ENCODE results near the gene KLHL17.
"Not testable (repeated sequence)": the region's sequence is repeated elsewhere in the genome, so short reads cannot be mapped to it uniquely, and the experiment has no call there.

Gene KLHL17

DNA sequence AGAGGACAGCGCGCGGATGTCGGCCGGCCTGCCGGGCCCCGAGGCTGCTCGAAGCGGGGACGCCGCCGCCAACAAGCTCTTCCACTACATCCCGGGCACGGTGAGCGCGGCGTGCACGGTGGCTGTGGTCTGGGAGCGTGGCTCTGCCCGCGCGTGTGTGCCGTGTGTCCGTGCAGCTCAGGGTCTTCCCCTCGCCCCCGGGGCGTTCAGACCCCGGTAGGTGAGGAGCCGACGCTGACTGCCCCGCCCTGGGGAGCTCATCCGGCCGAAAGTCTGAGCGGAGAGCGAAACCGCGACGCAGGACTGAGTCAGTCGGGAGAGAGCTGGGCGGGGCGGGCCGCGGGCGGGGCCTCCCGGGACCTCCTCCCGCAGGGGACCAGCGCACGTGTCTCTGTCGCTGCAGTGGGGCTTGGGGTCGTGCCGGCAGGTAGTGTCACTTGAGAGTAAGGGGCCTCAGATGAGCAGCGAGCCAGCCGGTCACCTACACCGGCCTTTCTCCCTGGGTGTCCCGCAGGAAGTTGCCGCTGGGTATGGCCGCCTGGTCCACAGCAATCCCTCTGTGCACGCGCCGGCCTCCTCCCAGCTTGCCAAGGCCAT is 6.4 kb downstream of the KLHL17 start:
- DNase-seq (ENCODE audit: extremely low read depth in 1 of 2, low read depth in 1 of 2): peak; percentile 74 to 79

DNA sequence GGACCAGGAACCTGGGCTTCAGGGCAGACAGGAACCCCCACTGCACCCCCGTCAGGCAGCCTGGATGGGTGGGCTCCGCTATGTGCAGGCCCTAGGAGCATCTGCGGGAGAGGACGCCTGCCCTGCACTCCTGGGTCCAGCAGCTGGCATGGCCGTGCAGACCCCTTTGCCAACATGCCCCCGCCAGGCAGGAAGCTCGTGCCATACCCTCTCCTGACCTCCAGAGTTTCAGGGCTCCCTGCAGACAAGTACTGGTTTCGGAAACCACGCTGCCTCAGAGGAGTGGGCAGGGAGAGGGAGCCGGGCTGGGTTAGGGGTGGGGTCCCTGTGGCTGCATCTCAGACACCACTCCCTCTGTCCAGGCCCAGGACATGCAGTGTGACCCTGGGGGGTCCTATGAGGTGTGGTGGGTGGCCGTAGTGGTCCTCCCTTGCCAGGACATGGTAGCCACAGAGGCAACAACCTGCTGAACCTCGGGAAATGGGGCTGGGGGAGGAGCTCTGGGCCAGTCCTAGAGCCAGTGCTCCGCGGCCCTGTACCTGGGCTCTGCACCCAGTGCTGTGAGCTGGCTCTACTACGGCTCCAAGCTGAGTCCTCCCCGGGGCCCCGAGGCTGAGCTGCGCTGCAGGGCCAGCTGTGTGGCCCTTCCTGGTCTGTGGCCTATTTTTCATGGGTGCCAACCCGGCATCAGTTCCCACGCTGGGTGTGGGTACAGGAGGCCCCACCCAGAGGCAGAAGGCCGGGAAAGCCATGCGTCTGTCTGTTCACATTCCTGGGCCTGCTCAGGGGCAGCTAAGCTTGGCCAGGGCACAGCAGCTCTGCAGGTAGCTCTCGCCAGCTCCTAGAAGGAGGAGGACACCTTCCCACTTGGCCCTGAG is 7.3 kb downstream of the KLHL17 start:
- DNase-seq (ENCODE audit: extremely low read depth in 1 of 2, low read depth in 1 of 2): no peak

DNA sequence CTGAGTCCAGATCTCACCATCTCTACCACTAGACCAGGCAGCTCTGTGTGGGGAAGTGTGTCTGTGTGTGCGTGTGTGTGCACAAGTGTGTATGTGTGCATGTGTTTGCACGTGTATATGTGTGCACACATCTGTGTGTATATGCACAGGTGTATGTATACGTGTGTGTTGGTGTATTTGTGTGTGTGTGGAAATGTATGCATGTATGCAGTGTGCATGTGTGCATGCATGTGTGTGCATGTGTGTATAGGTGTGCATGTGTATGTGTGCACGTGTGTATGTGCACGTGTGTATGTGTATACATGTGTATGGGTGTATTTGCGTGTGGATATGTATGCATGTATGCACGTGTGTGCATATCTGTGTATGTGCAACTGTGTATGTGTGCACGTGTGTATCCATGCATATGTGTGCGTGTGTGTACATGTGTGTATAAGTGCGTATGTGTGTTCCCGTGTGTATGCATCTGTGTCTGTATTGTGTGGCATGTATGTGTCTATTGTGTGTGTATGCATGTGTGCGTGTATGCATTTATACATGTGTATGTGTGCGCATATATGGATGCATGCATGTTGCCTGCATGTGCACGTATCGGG is 9.0 kb downstream of the KLHL17 start:
- DNase-seq (ENCODE audit: extremely low read depth in 1 of 2, low read depth in 1 of 2): no peak

DNA sequence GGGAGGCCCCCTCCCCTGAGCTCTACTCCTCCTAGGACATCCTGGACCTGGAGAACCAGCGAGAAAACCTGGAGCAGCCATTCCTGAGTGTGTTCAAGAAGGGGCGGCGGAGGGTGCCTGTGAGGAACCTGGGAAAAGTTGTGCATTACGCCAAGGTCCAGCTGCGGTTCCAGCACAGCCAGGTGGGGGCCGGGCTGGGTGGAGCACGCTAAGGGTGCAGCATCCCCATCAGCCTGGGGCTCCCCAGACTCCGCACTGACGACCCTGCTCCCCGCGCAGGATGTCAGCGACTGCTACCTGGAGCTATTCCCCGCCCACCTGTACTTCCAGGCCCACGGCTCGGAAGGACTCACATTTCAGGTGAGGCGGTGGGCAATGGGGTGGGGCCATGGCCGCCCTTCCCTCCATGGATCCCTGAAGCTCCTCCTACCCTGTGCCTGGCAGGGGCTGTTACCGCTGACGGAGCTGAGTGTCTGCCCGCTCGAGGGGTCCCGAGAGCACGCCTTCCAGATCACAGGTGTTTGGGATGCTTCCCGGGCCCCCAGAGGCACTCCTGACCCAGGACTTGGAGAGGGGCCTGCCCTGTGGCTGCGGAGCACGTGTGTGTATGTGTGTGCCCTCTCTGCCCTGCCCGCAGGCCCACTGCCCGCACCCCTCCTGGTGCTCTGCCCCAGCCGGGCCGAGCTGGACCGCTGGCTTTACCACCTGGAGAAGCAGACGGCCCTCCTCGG is 10.0 kb downstream of the KLHL17 start:
- no peak for DNase-seq (ENCODE audit: extremely low read depth in 1 of 2, low read depth in 1 of 2)

DNA sequence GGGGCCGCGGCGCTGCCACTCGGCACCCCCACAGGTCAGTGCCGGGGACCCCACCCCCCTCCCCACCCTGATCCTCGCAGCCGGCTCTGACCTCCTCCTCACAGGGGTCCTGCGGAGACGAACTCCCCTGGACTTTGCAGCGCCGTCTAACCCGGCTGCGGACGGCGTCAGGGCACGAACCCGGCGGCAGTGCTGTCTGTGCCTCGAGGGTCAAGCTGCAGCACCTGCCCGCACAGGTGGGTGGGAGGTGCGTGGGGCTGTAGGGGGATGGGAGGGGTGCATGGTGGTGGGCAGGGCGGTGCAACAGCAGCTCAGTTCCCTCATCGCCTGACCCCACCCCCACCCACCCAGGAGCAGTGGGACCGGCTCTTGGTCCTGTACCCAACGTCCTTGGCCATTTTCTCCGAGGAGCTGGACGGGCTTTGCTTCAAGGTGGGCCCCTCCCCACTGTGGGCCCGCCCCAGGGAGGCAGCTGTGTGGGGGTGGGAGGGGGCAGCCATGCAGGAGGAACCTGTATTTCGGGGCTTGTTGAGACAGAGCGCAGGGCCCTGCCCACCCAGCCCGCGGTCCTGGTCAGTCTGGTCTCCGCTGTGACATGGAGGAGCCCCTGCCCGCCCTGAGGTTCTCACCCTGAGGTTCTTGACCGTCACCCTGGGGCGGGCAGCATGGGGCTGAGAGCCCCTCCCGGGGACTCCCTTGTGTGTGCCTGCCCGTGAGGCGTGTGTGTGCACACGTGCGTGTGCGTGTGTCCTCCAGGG is 10.8 kb downstream of the KLHL17 start:
- no peak for DNase-seq (ENCODE audit: extremely low read depth in 1 of 2, low read depth in 1 of 2)

DNA sequence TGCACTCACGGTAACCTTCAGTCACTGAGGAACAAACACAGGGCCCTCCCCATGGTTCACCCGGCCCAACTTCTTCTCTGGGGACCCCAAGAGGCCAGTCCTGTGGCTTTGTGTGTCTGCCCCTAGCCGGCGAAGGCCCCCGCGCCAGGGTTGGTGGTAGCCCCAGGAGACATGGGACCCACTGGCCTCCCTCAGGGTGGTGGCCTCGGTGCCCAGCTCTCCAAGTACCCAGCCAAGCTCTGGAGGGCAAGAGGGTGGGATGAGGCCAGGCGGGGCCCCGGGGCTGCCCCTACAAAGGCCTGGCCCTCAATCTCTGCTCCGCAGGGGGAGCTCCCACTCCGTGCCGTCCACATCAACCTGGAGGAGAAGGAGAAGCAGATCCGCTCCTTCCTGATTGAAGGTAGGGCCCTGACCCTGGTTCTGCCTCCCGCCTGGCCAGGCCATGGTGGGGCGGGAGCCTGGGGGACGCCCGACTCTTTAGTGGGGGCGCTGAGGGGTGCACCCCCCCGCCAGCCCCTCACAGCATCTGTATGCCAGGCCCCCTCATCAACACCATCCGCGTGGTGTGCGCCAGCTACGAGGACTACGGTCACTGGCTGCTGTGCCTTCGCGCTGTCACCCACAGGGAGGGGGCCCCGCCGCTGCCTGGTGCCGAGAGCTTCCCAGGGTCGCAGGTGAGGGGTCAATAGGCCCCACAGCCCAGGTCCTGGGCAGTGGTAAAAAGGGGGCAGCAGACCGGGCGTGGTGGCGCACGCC is 11.5 kb downstream of the KLHL17 start:
- DNase-seq (ENCODE audit: extremely low read depth in 1 of 2, low read depth in 1 of 2): no peak

DNA sequence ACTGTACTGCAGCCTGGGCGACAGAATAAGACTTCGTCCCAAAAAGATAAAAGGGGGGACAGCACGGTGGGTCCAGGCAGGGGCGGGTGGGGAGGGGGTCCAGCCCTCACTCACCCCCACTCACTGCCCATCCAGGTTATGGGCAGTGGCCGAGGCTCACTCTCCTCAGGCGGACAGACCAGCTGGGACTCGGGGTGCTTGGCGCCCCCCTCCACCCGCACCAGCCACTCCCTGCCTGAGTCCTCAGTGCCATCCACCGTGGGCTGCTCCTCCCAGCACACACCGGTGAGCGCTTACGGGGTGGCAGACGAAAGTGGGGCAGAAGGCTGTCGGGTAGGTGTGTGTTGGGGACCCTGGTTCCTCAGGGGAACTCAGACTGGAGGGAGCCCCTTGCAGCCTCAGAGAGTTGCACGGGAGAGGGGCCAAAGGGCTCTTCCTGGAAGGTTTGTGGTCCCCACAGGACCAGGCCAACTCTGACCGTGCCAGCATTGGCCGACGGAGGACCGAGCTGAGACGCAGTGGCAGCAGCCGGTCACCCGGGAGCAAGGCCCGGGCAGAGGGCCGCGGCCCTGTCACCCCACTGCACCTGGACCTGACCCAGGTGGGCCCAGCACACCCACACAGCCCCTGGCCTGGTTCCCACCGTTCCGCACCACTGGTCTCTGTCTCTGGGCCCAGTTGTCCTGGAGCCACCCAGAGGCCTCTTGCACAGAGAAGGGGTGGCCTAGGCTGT is 12.5 kb downstream of the KLHL17 start:
- no peak for DNase-seq (ENCODE audit: extremely low read depth in 1 of 2, low read depth in 1 of 2)

DNA sequence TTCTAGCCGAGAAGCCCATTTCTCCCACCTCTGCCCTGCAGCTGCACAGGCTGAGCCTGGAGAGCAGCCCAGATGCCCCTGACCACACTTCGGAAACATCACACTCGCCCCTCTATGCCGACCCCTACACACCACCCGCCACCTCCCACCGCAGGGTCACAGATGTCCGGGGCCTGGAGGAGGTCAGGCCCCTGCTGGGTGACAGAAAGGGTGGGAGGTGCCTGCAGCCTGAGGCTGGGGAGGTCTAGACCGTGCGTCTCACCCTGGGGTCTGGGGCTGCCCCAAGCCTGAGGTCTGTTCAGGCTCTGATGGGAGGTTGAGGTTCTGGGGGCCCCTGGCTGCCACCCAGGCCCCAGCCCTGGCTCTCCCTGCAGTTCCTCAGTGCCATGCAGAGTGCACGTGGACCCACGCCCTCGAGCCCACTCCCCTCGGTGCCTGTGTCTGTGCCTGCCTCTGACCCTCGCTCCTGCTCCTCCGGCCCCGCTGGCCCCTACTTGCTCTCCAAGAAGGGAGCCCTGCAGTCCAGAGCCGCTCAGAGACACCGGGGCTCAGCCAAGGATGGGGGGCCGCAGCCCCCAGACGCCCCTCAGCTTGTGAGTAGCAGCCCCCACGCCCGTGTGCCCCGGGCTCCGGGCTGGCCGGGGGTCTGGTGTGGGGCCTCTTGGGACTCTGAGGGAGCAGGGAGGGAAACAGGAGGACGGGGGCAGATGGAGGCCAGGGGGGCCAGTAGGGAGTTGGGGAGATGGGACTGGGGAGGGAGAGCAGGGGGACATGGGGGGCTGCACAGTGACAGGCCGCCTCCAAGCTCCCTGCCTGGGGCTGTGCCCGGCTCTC is 13.3 kb downstream of the KLHL17 start:
- no peak for DNase-seq (ENCODE audit: extremely low read depth in 1 of 2, low read depth in 1 of 2)

DNA sequence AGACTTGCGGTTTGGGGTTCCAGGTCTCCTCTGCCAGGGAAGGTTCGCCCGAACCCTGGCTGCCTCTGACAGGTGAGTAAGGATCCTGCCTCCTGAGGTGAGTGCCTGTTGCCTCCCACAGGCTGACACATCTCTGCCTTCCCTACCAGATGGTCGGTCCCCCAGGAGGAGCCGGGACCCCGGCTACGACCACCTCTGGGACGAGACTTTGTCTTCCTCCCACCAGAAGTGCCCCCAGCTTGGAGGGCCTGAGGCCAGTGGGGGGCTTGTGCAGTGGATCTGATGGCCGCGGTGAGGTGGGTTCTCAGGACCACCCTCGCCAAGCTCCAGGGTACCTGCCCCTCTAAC is 13.9 kb downstream of the KLHL17 start:
- no peak for DNase-seq (ENCODE audit: extremely low read depth in 1 of 2, low read depth in 1 of 2)

DNA sequence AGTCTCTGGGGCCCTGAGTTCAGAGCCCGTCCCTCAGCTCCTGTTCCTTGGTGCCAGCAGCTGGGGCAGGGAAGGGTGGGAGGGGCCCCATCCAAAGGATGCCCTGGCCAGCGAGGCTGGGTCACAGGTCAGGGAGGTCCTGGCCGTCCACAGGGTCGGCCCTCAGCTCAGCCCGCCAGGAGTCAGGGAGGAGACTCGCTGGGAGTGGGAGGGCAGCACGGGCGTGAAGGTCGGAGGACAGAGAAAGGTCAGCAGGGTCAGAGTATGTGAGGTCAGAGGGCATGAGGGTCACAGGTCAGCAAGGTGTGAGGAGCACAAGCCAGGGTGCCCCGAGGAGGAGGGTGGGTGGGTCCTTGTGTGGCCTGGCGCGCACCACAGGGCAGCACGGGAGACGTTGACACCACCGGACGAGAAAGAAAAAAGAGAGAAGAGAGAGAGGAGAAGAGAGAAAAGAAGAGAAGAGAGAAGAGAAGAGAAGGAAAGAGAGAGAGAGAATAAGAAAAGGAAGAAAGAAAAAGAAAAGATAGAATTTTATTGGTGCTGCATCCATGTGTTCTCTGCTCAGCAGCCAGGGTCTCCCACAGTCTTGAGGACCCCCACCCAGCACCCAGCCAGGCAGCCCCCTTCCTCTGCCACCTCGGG is 14.4 kb downstream of the KLHL17 start:
- no peak for DNase-seq (ENCODE audit: extremely low read depth in 1 of 2, low read depth in 1 of 2)

DNA sequence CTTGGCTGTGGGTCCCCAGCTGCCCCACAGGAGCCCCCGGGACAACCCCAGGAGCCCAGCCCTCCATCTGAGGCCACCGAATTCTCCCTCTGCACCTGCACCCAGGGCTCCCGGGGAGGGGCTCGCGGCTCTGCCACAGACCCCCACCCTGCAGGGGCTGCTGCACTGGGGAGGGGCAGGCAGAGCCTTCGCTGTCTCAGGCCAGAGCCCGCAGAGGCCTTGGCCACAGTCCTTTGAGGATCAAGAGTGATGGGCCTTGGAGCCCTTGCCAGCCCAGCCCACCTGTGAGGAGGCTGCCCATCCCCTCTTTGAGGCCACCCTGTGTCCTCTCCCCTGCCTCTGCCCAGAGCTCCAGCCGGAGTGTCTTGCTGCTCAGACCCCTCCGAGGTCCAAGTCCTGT is 15.0 kb downstream of the KLHL17 start:
- no peak for DNase-seq (ENCODE audit: extremely low read depth in 1 of 2, low read depth in 1 of 2)

DNA sequence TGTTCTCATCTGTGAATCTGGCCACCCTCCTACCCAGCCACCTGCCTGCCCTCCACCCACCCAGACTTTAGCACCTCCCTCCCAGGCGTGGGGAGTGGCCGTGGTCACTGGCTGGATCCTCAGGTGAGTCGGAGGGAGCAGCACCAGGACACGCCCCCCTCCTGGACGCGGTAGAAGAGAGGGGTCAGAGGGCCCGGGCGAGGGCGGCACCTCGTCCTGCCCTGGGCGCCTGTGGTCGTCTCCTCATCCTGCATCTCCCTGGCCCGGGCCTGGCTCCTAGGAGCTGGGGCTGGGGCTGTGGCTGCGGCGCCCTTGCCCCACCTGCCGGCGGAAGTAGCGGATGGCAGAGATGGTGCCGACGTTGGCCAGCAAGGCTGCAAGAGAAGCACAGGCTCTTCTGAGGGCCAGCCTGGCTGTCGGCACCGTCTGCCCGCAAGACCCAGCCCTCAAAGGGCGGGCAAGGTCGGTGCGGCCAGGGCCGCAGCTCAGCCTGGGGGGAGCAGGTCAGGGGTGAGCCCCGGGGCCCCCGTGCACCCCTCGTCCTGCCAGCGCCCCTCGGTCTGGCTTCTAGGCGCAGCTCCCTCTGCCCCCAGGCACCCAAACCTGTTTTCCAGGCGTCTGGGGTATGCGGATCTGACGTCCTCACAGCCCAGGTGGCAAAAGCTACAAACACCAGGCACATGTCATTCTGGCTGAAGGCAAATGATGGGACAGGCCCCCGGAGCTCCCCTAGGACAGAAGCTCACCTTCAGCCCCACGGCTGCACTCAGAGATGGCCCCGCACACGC is 15.7 kb downstream of the KLHL17 start:
- DNase-seq (ENCODE audit: extremely low read depth in 1 of 2, low read depth in 1 of 2): peak in 1 of 2 donors; percentile 42

DNA sequence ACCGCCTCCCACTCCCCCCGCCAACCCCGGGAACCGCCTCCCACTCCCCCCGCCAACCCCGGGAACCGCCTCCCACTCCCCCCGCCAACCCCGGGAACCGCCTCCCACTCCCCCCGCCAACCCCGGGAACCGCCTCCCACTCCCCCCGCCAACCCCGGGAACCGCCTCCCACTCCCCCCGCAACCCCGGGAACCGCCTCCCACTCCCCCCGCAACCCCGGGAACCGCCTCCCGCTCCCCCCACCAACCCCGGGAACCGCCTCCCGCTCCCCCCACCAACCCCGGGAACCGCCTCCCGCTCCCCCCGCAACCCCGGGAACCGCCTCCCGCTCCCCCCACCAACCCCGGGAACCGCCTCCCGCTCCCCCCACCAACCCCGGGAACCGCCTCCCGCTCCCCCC is 16.4 kb downstream of the KLHL17 start:
- not testable (repeated sequence) for DNase-seq (ENCODE audit: extremely low read depth in 1 of 2, low read depth in 1 of 2)

DNA sequence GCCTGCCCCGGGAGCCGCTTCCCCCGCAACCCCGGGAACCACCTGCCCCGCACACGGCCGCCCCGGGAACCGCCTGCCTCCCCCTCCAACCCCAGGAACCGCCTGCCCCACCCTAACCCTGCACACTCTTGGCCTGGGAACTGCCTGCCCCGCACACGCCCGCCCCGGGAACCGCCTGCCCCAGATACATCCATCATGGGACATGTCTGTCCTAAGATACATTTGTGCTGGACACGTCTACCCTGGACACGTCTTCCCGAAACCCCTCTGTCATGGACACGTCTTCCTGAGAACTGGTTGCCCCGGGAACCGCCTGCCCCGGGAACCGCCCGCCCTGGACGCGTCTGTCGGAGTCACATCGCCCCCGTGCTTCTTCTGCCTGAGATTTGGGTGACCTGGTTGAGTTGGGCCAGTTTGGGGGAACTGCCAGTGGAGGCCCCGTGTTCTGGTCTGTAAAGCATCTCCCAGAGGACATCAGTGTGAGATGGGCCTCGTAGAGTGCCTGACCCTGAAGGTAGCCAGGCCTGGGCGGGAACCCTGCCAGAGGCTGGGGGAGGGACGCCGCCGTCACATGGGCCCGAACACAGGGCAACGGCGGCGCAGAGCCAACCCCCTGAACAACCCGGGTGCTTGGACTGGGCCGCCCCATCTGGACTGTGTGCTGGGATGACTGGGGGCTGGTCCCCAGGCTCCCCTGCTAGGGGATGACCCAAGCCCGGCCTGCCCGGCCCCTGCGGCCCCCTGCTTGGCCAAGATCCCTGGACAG is 17.9 kb downstream of the KLHL17 start:
- no peak for DNase-seq (ENCODE audit: extremely low read depth in 1 of 2, low read depth in 1 of 2)

DNA sequence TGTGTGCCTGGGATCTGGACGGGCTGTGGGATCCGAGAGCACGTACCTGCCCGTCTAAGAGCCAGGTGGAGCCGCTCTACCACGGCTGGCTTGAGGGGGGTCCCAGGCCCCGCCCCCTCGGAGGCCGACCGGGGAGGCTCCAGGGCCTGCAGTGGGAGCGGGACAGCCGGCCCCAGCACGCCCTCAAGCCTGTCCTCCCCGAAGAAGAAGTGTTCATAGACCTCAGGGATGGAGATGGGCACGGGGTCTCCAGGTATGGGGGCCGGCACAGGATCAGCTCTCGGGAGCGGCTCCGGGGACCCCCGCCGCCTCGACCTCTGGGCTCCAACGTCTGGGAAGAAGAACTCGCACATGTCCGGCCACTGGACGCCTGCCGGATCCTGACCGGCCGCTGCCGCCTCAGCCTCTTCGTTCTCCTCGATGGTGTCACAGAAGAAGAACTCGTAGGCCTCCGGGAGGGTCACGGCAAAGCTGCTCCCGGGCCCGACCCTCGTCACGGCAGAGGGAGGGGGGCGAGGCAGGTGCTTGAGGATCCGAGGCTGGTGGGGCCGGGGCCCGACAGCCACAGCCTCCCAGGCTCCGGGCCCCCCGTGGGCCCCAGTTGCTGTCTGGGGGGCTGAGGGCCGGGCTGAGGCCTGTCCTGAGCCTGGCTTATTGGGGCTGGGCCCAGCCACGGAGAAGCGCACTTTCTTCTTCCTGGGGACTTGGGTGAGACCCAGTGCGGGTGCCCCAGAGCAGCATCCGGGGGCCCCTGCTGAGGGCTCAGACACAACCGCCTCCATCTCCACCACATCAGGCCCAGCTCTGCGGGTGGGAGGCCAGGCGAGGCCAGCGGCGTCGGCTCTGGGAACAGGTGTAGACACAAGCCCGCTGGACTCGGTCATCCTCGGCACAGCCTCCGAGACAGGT is 18.7 kb downstream of the KLHL17 start:
- no peak for DNase-seq (ENCODE audit: extremely low read depth in 1 of 2, low read depth in 1 of 2)

DNA sequence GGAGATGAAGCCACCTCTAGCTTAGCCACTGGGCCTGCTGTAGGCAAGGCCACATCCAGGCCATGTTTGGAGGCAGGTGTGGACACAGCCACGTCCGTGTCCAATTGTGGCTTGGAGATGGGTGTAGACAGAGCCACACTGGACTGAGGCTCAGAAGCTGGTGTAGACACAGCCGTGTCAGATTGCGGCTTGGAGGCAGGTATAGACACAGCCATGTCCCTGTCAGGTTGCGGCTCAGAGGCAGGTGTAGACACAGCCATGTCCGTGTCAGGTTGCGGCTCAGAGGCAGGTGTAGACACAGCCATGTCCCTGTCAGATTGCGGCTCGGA is 19.3 kb downstream of the KLHL17 start:
- DNase-seq (ENCODE audit: extremely low read depth in 1 of 2, low read depth in 1 of 2): no peak

Data from stimulated activated CD8-positive, alpha-beta memory T cell treated with anti-CD3 and anti-CD28 coated beads, Interleukin-7, amount 100 ng/mL, for 48 hours (primary cell).